Subcutaneous adipose tissue (tissue), 4 donors: ENCODE measurements around the gene SGMS1. TPM values are rescaled to one million over a fixed set of nuclear protein-coding genes. Genes with fewer than 3 reads are reported as not detected.

Experiments used
- total RNA-seq, 4 donors: library from RNA; depleted of rRNA; stranded (reverse); fragments of >200 nt; gene quantifications; one replicate each; pipeline ENCODE4 v1.1.0, GENCODE V29; 2016
- TF ChIP-seq, protein P1 (sequence below): fragments of 450-650 bp; IDR thresholded peaks from one replicate; pipeline ENCODE4 v1.5.1; 2016; ENCODE audit warnings: low read depth, mild to moderate bottlenecking, control low read depth, antibody characterized with exemption, moderate library complexity

The SGMS1 gene
- total RNA-seq, 4 donors from 2014 or later, result 63.9 to 117 (median 87.4) TPM

- TF ChIP-seq, protein P1, sequence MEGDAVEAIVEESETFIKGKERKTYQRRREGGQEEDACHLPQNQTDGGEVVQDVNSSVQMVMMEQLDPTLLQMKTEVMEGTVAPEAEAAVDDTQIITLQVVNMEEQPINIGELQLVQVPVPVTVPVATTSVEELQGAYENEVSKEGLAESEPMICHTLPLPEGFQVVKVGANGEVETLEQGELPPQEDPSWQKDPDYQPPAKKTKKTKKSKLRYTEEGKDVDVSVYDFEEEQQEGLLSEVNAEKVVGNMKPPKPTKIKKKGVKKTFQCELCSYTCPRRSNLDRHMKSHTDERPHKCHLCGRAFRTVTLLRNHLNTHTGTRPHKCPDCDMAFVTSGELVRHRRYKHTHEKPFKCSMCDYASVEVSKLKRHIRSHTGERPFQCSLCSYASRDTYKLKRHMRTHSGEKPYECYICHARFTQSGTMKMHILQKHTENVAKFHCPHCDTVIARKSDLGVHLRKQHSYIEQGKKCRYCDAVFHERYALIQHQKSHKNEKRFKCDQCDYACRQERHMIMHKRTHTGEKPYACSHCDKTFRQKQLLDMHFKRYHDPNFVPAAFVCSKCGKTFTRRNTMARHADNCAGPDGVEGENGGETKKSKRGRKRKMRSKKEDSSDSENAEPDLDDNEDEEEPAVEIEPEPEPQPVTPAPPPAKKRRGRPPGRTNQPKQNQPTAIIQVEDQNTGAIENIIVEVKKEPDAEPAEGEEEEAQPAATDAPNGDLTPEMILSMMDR, result no peak
These were observed 185.5 kb downstream of the SGMS1 start for GRCh38 chr10:50438049-50438936.

- TF ChIP-seq, protein P1, result no peak
These were observed 186.5 kb downstream of the SGMS1 start for GRCh38 chr10:50437248-50437647.

DNA sequence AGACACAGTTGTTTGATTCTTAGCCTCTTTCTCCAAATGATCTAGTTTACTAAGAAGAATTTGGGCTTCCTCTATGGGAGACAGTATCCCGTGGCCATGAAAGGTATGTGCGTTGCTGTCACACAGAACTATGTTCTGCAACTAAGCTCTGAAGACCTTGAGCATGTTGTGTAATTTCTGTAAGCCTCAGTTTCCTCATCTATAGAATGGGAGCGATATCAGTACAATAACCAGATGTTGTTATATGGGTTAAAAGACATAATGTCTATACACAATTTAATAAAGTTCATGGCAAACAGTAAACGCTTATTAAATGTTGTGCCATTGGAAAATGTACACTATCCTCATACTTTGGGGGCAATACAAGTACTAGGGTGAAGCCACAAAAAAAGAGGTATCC is 187.0 kb downstream of the SGMS1 start:
- TF ChIP-seq, protein P1, result no peak

DNA sequence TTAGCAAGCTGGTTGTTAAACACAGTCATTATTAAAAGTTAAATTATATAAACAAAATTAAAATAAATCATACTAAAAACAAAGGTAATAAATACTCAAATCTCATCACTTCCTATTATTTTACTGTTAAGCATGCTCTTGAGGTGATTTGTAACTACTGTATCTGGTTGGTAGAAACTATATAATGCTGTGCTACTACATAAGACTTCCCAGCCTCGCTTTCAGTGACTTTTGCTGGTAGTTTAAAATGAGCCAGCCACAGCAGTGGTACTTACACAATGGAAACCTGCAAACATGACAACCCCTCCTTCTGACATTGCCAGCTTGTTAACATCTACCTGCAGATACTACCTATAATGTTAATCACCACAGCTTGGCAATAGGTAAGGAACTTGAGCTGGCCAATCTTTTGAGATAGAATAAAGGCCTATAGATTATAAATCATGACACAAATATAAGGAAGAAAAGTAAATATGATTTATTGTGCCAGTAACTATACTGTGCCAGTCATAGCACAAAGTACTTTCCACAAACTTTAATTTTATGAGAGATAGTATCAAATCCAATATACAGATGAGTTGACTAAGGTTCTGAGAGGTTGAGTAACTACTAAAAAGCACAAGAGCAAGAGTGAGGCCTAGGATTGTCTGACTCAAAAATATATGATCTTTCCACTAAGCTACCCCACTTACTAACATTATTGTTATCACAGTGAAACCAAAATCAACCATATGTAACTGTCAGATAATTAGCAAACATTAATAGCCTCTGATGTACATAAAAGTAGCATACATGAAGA is 191.3 kb downstream of the SGMS1 start:
- TF ChIP-seq, protein P1, result no peak

- TF ChIP-seq, protein P1, result no peak
These were observed 192.0 kb downstream of the SGMS1 start for GRCh38 chr10:50431791-50432190.

- TF ChIP-seq, protein P1, result no peak
These were observed 192.6 kb downstream of the SGMS1 start for GRCh38 chr10:50431133-50431532.

DNA sequence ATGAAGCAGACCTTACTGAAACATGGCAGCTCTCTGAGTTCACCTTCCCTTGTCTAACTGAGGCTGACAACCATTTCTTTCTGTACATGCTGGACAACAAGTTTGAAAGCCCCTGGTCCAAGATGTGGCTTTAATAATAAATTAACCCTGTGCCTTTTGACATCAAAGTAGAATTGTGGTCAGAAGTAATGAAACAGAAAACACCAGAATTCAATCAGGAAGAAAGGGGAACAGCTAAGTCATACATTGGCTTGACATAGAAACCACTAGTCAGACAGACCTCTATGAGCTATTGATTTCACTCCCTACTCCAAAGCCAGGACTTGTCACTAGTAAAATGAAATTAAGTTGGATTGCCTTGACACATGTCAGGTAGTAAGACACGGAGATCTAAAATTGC is 197.3 kb downstream of the SGMS1 start:
- TF ChIP-seq, protein P1, result no peak
